MM.1S (cell line): ENCODE measurements around the gene ZBTB22.

Source experiments
- DNase-seq: peaks from one replicate; pipeline ENCODE4 v3.0.0-alpha.2; 2015
- H2AFZ ChIP-seq: fragments of 300-600 bp; sonication (generic); 2 replicates; pipeline ENCODE4 v1.6.0; 2016; ENCODE audit warnings: antibody characterized with exemption, low read length
- H3F3A ChIP-seq: fragments of 300-600 bp; sonication (generic); 2 replicates; pipeline ENCODE4 v1.6.1; 2016; ENCODE audit warnings: mild to moderate bottlenecking, antibody characterized with exemption, low read length, moderate library complexity, mixed read lengths; ENCODE audit not compliant: insufficient read depth
- H3K27ac ChIP-seq: fragments of 300-600 bp; sonication (generic); 2 replicates; pipeline ENCODE4 v1.5.1; 2016; ENCODE audit warnings: mild to moderate bottlenecking, low read length
- H3K27me3 ChIP-seq: fragments of 300-600 bp; sonication (generic); replicated peaks from 2 replicates; pipeline ENCODE4 v1.6.0; 2016; ENCODE audit warnings: low read length; ENCODE audit not compliant: insufficient read depth
- H3K36me3 ChIP-seq: fragments of 300-600 bp; sonication (generic); replicated peaks from 2 replicates; pipeline ENCODE4 v1.6.1; 2016; ENCODE audit warnings: mild to moderate bottlenecking, low read length, mixed read lengths; ENCODE audit not compliant: insufficient read depth
- H3K4me1 ChIP-seq: fragments of 300-600 bp; sonication (generic); 2 replicates; pipeline ENCODE4 v1.6.1; 2016; ENCODE audit warnings: low read length, mixed read lengths
- H3K4me2 ChIP-seq: fragments of 300-600 bp; sonication (generic); 2 replicates; pipeline ENCODE4 v1.6.0; 2016; ENCODE audit warnings: low read depth, low read length
- H3K4me3 ChIP-seq: fragments of 300-600 bp; sonication (generic); 2 replicates; pipeline ENCODE4 v1.5.1; 2016; ENCODE audit warnings: low read length, mixed read lengths
- H3K79me2 ChIP-seq: fragments of 300-600 bp; sonication (generic); 2 replicates; pipeline ENCODE4 v1.6.1; 2016; ENCODE audit warnings: mixed run types, low read length, mixed read lengths
- H3K9ac ChIP-seq: fragments of 300-600 bp; sonication (generic); 2 replicates; pipeline ENCODE4 v1.6.1; 2016; ENCODE audit warnings: low read length, mixed read lengths
- H3K9me2 ChIP-seq: fragments of 300-600 bp; sonication (generic); replicated peaks from 2 replicates; pipeline ENCODE4 v1.6.1; 2016; ENCODE audit warnings: mild to moderate bottlenecking, low read length, mixed read lengths; ENCODE audit not compliant: insufficient read depth
- H3K9me3 ChIP-seq: fragments of 300-600 bp; sonication (generic); replicated peaks from 2 replicates; pipeline ENCODE4 v1.6.1; 2016; ENCODE audit warnings: mild to moderate bottlenecking, low read length, mixed read lengths; ENCODE audit not compliant: insufficient read depth
- H4K20me1 ChIP-seq: fragments of 300-600 bp; sonication (generic); 2 replicates; pipeline ENCODE4 v1.6.1; 2016; ENCODE audit warnings: mild to moderate bottlenecking, low read length, moderate library complexity, mixed read lengths; ENCODE audit not compliant: insufficient read depth
- CTCF ChIP-seq: fragments of 300-600 bp; sonication (generic); IDR thresholded peaks from 2 replicates; pipeline ENCODE4 v1.5.1; 2016; ENCODE audit warnings: antibody characterized with exemption, low read length, mixed read lengths
- EZH2 ChIP-seq: fragments of 300-600 bp; sonication (generic); optimal IDR thresholded peaks from 2 replicates; pipeline ENCODE3; 2017; ENCODE audit warnings: low read depth, mild to moderate bottlenecking, antibody characterized with exemption, low read length, mixed read lengths
- EZH2phosphoT487 ChIP-seq: fragments of 300-600 bp; sonication (generic); IDR thresholded peaks from 2 replicates; pipeline ENCODE4 v1.6.1; 2018; ENCODE audit warnings: antibody characterized with exemption, low read length

Gene ZBTB22

GRCh38 chr6:33313105-33313708 is 4.3 kb downstream of the ZBTB22 start:
- Histone ChIP-seq H3K79me2 (peaks cover 86% of the 10 kb centered on the region), H2AFZ (peak overlapping the region; percentile 75; the same call in 1 of the 2 replicates), H3F3A (peaks cover 37% of the 10 kb centered on the region), H4K20me1 (0 out of 2 replicates have a peak, but pooled peaks cover 7% of the 10 kb centered on the region), H3K9ac (peak overlapping the region; percentile 90), H3K9me3 (no peaks in the 10 kb centered on the region), H3K27ac (peak overlapping the region; percentile 99), H3K9me2 (no peaks in the 10 kb centered on the region), H3K4me3 (peak overlapping the region; percentile 94), H3K36me3 (no peaks in the 10 kb centered on the region; the same call in 1 of the 2 replicates), H3K4me2 (peak overlapping the region; percentile 80), H3K4me1 (peaks cover 23% of the 10 kb centered on the region), H3K27me3 (no peaks in the 10 kb centered on the region)
- TF ChIP-seq EZH2: no peak
- TF ChIP-seq EZH2phosphoT487: no peak
- no peak for TF ChIP-seq CTCF
- DNase-seq: peak; percentile 26

- H3K27ac ChIP-seq: peak overlapping the region; percentile 99
- H3K4me2 ChIP-seq: peak overlapping the region; percentile 80
- H3K9me3 ChIP-seq: no peaks in the 10 kb centered on the region
- H3K4me1 ChIP-seq: peaks cover 23% of the 10 kb centered on the region
- H3K4me3 ChIP-seq: peak overlapping the region; percentile 94
- peaks cover 92% of the 10 kb centered on the region for H3K79me2 ChIP-seq
- no peaks in the 10 kb centered on the region; the same call in 1 of the 2 replicates for H3K36me3 ChIP-seq
- 0 out of 2 replicates have a peak, but pooled peaks cover 7% of the 10 kb centered on the region for H4K20me1 ChIP-seq
- H3K9me2 ChIP-seq: no peaks in the 10 kb centered on the region
- H3F3A ChIP-seq: peaks cover 32% of the 10 kb centered on the region
- peak overlapping the region; percentile 90 for H3K9ac ChIP-seq
- peak; percentile 93 for DNase-seq
- no peaks in the 10 kb centered on the region for H3K27me3 ChIP-seq
- H2AFZ ChIP-seq: no peak overlapping the region
- no peak for TF ChIP-seq EZH2
- TF ChIP-seq CTCF: peak; percentile 30
Measured at GRCh38 chr6:33312361-33313104, 5.0 kb downstream of the ZBTB22 start.

GRCh38 chr6:33306356-33306755 is 11.2 kb downstream of the ZBTB22 start:
- H4K20me1 ChIP-seq: no peaks in the 10 kb centered on the region
- H3K4me1 ChIP-seq: no peaks in the 10 kb centered on the region
- H3F3A ChIP-seq: no peaks in the 10 kb centered on the region; the same call in 1 of the 2 replicates
- H2AFZ ChIP-seq: no peak overlapping the region
- no peaks in the 10 kb centered on the region for H3K9me2 ChIP-seq
- H3K27me3 ChIP-seq: no peaks in the 10 kb centered on the region
- no peak for DNase-seq
- no peak overlapping the region for H3K9ac ChIP-seq
- no peaks in the 10 kb centered on the region for H3K9me3 ChIP-seq
- H3K79me2 ChIP-seq: peaks cover 70% of the 10 kb centered on the region
- H3K36me3 ChIP-seq: no peaks in the 10 kb centered on the region; the same call in 1 of the 2 replicates
- TF ChIP-seq EZH2: no peak
- TF ChIP-seq EZH2phosphoT487: no peak
- no peak for TF ChIP-seq CTCF
- H3K4me2 ChIP-seq: no peak overlapping the region
- H3K4me3 ChIP-seq: no peak overlapping the region
- no peak overlapping the region for H3K27ac ChIP-seq
